LNCaP clone FGC (cell line): ENCODE results near the gene PARM1.

Source experiments
- DNase-seq: peaks from one replicate; pipeline ENCODE4 v3.0.0-alpha.2; 2011; ENCODE audit warnings: low read depth
- H3K4me3 ChIP-seq: 2 replicates; pipeline ENCODE4 v1.5.1; 2011; ENCODE audit warnings: mild to moderate bottlenecking, low read depth, low read length, control low read depth
- TF ChIP-seq, protein P1 (sequence below): IDR thresholded peaks from 2 replicates; pipeline ENCODE4 v1.5.1; 2012; ENCODE audit warnings: mild to moderate bottlenecking; ENCODE audit not compliant: control insufficient read depth, insufficient read depth; ENCODE audit errors: extremely low read depth

PARM1 gene

DNA sequence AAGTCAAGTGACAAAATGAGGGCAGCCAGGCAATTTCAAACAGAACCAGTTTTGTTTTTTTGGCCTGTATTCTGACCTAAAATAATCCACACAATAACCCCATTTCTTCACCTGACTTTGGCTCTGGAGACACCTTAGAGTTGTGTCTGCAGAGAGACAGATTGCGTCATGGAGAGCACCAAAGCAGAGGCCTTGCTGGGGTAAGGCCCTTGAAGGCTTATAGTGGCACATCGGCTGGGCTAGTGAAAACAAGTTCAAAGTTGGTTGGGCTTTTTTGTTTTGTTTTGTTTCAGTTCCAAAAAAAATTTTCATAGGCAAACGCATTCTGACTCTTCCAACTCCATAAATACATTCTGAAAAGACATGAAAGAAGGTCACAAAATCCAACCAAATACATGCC lies 34.4 kb downstream of the PARM1 start:
- H3K4me3 ChIP-seq, result no peak overlapping the region
- TF ChIP-seq, protein P1, sequence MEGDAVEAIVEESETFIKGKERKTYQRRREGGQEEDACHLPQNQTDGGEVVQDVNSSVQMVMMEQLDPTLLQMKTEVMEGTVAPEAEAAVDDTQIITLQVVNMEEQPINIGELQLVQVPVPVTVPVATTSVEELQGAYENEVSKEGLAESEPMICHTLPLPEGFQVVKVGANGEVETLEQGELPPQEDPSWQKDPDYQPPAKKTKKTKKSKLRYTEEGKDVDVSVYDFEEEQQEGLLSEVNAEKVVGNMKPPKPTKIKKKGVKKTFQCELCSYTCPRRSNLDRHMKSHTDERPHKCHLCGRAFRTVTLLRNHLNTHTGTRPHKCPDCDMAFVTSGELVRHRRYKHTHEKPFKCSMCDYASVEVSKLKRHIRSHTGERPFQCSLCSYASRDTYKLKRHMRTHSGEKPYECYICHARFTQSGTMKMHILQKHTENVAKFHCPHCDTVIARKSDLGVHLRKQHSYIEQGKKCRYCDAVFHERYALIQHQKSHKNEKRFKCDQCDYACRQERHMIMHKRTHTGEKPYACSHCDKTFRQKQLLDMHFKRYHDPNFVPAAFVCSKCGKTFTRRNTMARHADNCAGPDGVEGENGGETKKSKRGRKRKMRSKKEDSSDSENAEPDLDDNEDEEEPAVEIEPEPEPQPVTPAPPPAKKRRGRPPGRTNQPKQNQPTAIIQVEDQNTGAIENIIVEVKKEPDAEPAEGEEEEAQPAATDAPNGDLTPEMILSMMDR, result no peak
- DNase-seq, result no peak

DNA sequence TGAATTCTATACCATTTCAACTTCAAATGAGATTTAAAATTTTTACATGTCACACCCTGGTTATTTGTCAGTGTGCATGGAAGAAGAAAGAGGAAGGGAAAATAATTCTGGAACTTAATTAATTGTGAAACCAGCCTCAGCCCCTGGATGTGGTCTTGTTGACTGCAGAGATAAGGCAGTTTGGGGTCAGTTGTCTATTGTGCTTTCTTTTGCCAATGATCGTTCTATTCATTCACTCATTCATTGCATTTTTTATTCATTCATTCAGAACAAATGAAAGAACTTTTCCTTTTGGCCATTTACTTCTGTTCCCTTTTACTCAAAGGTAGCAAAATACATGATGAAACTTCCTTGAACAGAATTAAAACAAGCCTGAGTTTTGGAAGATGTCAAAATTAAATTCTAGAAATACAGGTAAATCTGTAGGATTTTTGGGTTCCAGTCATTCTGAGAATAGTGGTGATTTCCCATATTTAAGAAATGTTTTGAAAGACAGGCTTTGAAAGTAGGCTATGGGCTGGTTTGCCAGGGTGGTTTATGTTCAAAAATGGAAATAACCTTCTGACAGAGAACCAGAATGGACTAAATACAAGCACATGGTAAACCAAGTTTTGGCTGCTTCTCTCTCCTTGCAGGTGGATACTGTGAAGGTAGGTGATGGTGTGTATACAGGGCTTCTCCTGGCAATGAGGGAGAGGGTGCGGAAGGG lies 35.7 kb downstream of the PARM1 start:
- H3K4me3 ChIP-seq, result no peak overlapping the region
- TF ChIP-seq, protein P1, result no peak
- DNase-seq, result no peak

DNA sequence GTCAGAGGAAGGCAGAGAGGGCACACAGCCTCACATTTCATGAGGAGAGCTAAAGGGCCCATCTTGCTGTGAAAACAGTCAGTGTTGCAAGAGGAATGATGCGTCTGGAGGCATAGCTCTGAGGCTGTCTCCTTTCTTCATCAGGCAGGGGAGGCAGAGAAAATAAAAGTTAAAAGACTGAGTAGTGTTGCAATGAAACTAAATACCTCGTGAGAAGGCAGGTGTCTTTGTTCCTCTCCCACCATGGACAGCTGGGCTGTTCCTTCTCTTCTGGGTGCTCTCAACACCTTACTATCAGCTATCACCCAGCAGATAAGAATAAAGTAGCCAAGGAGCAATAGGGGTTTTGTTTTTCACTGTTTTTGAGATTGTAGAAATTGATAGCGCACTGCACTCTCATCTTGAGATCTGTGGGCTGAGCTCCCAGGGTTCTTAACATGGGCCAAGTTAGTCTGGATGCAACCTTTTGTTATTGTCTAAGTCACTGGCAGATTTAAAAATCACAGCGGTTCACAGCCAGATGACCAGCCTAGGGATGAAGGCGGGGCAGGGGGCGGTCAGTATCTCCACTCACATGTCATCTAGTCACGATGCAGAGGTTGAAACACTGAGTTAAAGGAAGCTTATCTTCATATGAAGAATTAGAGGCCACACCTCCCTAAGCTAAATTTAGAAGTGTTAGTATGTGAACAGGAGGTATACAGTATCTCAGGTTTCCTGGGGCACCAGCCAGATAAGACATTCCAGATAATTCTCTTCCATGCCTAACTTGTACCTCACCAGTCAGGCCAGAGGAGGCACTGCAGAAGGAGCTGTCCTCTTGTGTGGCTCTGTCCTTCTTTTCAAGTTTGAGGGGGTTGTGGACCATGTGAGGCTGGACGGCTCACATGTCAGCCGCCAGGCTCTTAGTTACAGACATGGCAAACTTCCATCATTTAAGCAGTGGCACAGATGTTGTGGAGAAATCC lies 36.9 kb downstream of the PARM1 start:
- DNase-seq, result no peak
- H3K4me3 ChIP-seq, result no peak overlapping the region
- TF ChIP-seq, protein P1, result peak; percentile 17; the same call in 1 of the 2 replicates

DNA sequence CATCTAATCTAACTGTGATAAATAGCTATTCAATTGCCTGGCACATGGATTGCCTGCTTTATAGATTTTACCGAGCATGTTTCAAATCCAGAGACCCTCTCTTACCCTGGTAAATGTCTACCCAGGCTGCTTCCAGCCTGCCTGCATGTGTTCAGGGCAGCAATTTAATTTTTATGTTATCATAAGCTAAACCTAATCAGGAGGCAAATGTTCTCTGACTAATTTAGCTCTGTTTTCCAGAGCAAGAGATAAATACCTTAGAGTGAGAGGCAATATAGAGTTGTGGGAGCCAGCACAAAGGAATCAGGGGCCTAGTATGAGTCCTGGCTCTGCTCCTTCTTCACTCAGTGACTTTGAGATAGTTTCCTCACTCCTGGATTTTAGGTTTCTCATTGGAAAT lies 37.7 kb downstream of the PARM1 start:
- TF ChIP-seq, protein P1, result no peak
- H3K4me3 ChIP-seq, result no peak overlapping the region
- no peak for DNase-seq

DNA sequence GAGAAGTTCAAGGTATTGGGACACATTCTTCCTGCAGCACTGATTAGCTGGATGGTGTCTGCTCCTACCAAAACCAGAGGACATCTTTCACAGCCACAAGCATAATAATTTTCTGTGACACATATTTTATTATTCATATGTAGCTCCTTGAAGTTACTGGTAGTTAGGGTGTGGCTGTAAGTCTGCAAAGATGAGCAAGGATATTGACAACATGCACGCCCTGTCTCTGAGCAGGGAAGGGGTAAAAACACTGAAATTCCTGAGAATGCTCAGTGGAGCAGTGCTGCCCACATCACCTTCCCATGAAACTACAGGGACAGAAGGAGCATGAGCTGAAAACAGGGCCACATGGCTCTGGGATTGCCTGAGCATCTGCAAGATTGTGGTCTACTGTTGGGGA lies 38.9 kb downstream of the PARM1 start:
- TF ChIP-seq, protein P1, result no peak

DNA sequence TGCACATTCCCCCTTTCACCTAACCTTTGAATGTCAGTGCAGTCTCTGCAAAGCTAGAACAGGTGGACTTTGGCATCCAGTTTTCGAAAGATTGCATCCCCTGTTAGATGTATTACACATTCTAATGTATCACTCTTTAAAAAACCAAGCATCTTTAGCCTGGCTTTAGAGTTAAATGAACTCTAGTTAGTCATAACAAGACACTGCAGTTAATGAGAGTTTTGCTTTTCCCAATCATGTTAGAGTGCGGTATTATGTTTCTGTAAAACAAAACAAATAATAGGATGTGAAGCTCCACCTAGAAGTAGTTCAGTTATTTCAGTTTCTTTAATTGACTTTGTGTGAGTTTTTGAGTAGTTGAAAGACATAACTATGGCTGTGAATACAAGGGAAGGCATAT lies 42.2 kb downstream of the PARM1 start:
- no peak for DNase-seq
- TF ChIP-seq, protein P1, result no peak
- H3K4me3 ChIP-seq, result no peak overlapping the region

More for the DNA sequence above, 38.9 kb downstream of the PARM1 start:
- no peak overlapping the region for H3K4me3 ChIP-seq
- DNase-seq, result no peak
